HepG2 (cell line): ENCODE measurements around the gene SP140L. TPM values are rescaled to one million over a fixed set of nuclear protein-coding genes. Genes with fewer than 3 reads are reported as not detected.

Experiments
- AKNA ChIP-seq: sonication (generic); formaldehyde crosslinking; IDR thresholded peaks from 2 replicates; pipeline ENCODE4 v1.4.0; 2020; ENCODE audit warnings: missing genetic modification reagents, borderline replicate concordance
- FOSL2 ChIP-seq: sonication (generic); formaldehyde crosslinking; IDR thresholded peaks from 2 replicates; pipeline ENCODE4 v1.4.0; 2020; ENCODE audit warnings: missing genetic modification reagents
- LBX2 ChIP-seq: sonication (generic); formaldehyde crosslinking; IDR thresholded peaks from 2 replicates; pipeline ENCODE4 v1.5.0; 2020; ENCODE audit warnings: missing genetic modification reagents, mild to moderate bottlenecking, borderline replicate concordance
- MYPOP ChIP-seq: sonication (generic); formaldehyde crosslinking; IDR thresholded peaks from 2 replicates; pipeline ENCODE4 v1.8.1; 2023; ENCODE audit warnings: mild to moderate bottlenecking, moderate library complexity, missing genetic modification reagents
- NFE2L1 ChIP-seq: sonication (generic); formaldehyde crosslinking; IDR thresholded peaks from 2 replicates; pipeline ENCODE4 v1.4.0; 2020; ENCODE audit warnings: missing genetic modification reagents, mild to moderate bottlenecking, borderline replicate concordance
- NR3C1 ChIP-seq: sonication (generic); formaldehyde crosslinking; IDR thresholded peaks from 2 replicates; pipeline ENCODE4 v1.4.0; 2020; ENCODE audit warnings: missing genetic modification reagents
- RFXANK ChIP-seq: IDR thresholded peaks from 2 replicates; pipeline ENCODE4 v1.6.1; 2016
- SIN3B ChIP-seq: fragments of 150-350 bp; IDR thresholded peaks from 2 replicates; pipeline ENCODE4 v1.6.1; 2014; ENCODE audit warnings: low read length
- SUZ12 ChIP-seq: fragments of 150-350 bp; IDR thresholded peaks from 2 replicates; pipeline ENCODE4 v1.6.1; 2014; ENCODE audit warnings: low read depth, low read length
- WIZ ChIP-seq: sonication (generic); formaldehyde crosslinking; IDR thresholded peaks from 2 replicates; pipeline ENCODE4 v1.5.1; 2020; ENCODE audit warnings: mild to moderate bottlenecking, missing genetic modification reagents
- ZBTB7A ChIP-seq: sonication (generic); formaldehyde crosslinking; IDR thresholded peaks from 2 replicates; pipeline ENCODE4 v1.8.0; 2022; ENCODE audit warnings: mild to moderate bottlenecking, missing genetic modification reagents
- ZMAT5 ChIP-seq: sonication (generic); formaldehyde crosslinking; IDR thresholded peaks from 2 replicates; pipeline ENCODE4 v1.5.0; 2020; ENCODE audit warnings: mild to moderate bottlenecking, low read depth, missing genetic modification reagents, borderline replicate concordance
- ZNF501 ChIP-seq: sonication (generic); formaldehyde crosslinking; IDR thresholded peaks from 2 replicates; pipeline ENCODE4 v1.5.1; 2020; ENCODE audit warnings: mild to moderate bottlenecking, moderate library complexity, missing genetic modification reagents
- ZNF615 ChIP-seq: sonication (generic); formaldehyde crosslinking; IDR thresholded peaks from 2 replicates; pipeline ENCODE4 v1.5.0; 2020; ENCODE audit warnings: mild to moderate bottlenecking, missing genetic modification reagents, borderline replicate concordance
- polyA plus RNA-seq, 8 experiments: library from polyadenylated mRNA; depleted of rRNA in 3 of 8; stranded (reverse) in 7 of 8; unstranded in 1 of 8; fragments of >200 nt; fragmentation: Illumina TruSeq in 4 of 8; extraction: Trizol in 4 of 8; gene quantifications; 2 replicates each; pipeline versions ENCODE4 v1.2.1 to v1.2.3, GENCODE V29; 2011 to 2016; ENCODE audit warnings: low read depth in 4 of 8, missing spikeins in 1 of 8, mixed read lengths in 1 of 8; ENCODE audit not compliant: insufficient read depth in 1 of 8
- total RNA-seq, 5 experiments: library from RNA; depleted of rRNA; stranded (reverse); fragments of >200 nt; fragmentation: Illumina TruSeq; extraction: Trizol; gene quantifications; 2 replicates each; pipeline ENCODE4 v1.2.3, GENCODE V29; 2016; ENCODE audit warnings: low read depth in 1 of 5

Gene SP140L
- total and polyA plus RNA-seq, 2 of the 13 experiments (the other 11 are each of a cell fraction or from before 2014, with no cell fraction given), result 10.9 to 17.5 TPM

- no peak for TF ChIP-seq NFE2L1
- TF ChIP-seq AKNA (CRISPR knock-in tag), result no peak; the same call in 1 of the 2 replicates
- TF ChIP-seq ZMAT5 (CRISPR knock-in tag), result no peak
- TF ChIP-seq SUZ12, result no peak
- 0 out of 2 replicates have a peak, but pooled peaks have one; percentile 23 for TF ChIP-seq ZNF615 (CRISPR knock-in tag)
- TF ChIP-seq ZNF501, result peak; percentile 73
- TF ChIP-seq ZBTB7A (CRISPR knock-in tag), result no peak
- TF ChIP-seq RFXANK, result no peak
- peak; percentile 64; the same call in 1 of the 2 replicates for TF ChIP-seq MYPOP (CRISPR knock-in tag)
- no peak for TF ChIP-seq WIZ (CRISPR knock-in tag)
- peak; percentile 97 for TF ChIP-seq FOSL2 (CRISPR knock-in tag)
- TF ChIP-seq NR3C1 (CRISPR knock-in tag), result no peak
- TF ChIP-seq LBX2 (CRISPR knock-in tag), result no peak
- no peak for TF ChIP-seq SIN3B
Observed at GRCh38 chr2:230326453-230327417, at the start of gene SP140L (continued).
